HepG2 (cell line): ENCODE data around the gene RASL10A. TPM values are rescaled to one million over a fixed set of nuclear protein-coding genes. Genes with fewer than 3 reads are reported as not detected.

ENCODE experiments used
- CREB3 ChIP-seq: sonication (generic); formaldehyde crosslinking; IDR thresholded peaks from 2 replicates; pipeline ENCODE4 v1.5.0; 2020; ENCODE audit warnings: missing genetic modification reagents
- KDM5B ChIP-seq: sonication (generic); formaldehyde crosslinking; IDR thresholded peaks from 2 replicates; pipeline ENCODE4 v1.4.0; 2020; ENCODE audit warnings: missing genetic modification reagents, mild to moderate bottlenecking, borderline replicate concordance
- NFAT5 ChIP-seq: sonication (generic); formaldehyde crosslinking; IDR thresholded peaks from 2 replicates; pipeline ENCODE4 v1.4.0; 2020; ENCODE audit warnings: missing genetic modification reagents
- PLSCR1 ChIP-seq: sonication (generic); formaldehyde crosslinking; IDR thresholded peaks from 2 replicates; pipeline ENCODE4 v1.5.0; 2020; ENCODE audit warnings: missing genetic modification reagents, mild to moderate bottlenecking, borderline replicate concordance
- THAP9 ChIP-seq: sonication (generic); formaldehyde crosslinking; IDR thresholded peaks from 2 replicates; pipeline ENCODE4; 2020; ENCODE audit warnings: missing genetic modification reagents, mild to moderate bottlenecking, borderline replicate concordance
- ZBTB44 ChIP-seq: sonication (generic); formaldehyde crosslinking; IDR thresholded peaks from 2 replicates; pipeline ENCODE4 v1.4.0; 2020; ENCODE audit warnings: missing genetic modification reagents
- ZKSCAN8 ChIP-seq: IDR thresholded peaks from 2 replicates; pipeline ENCODE4 v1.6.1; 2016; ENCODE audit warnings: borderline replicate concordance, missing genetic modification reagents, missing compliant biosample characterization
- ZMYM3 ChIP-seq: sonication (generic); formaldehyde crosslinking; IDR thresholded peaks from 2 replicates; pipeline ENCODE4 v1.5.1; 2020; ENCODE audit warnings: mild to moderate bottlenecking, missing genetic modification reagents
- ZNF317 ChIP-seq: sonication (generic); formaldehyde crosslinking; IDR thresholded peaks from 2 replicates; pipeline ENCODE4 v1.5.0; 2020; ENCODE audit warnings: mild to moderate bottlenecking, missing genetic modification reagents
- ZNF687 ChIP-seq: sonication (generic); formaldehyde crosslinking; IDR thresholded peaks from 2 replicates; pipeline ENCODE4 v1.5.1; 2020; ENCODE audit warnings: mild to moderate bottlenecking, missing genetic modification reagents, moderate library complexity
- ZNF772 ChIP-seq: sonication (generic); formaldehyde crosslinking; IDR thresholded peaks from 2 replicates; pipeline ENCODE4 v1.5.0; 2020; ENCODE audit warnings: mild to moderate bottlenecking, missing genetic modification reagents
- polyA plus RNA-seq, 8 experiments: library from polyadenylated mRNA; depleted of rRNA in 3 of 8; stranded (reverse) in 7 of 8; unstranded in 1 of 8; fragments of >200 nt; fragmentation: Illumina TruSeq in 4 of 8; extraction: Trizol in 4 of 8; gene quantifications; 2 replicates each; pipeline versions ENCODE4 v1.2.1 to v1.2.3, GENCODE V29; 2011 to 2016; ENCODE audit warnings: low read depth in 4 of 8, missing spikeins in 1 of 8, mixed read lengths in 1 of 8; ENCODE audit not compliant: insufficient read depth in 1 of 8
- total RNA-seq, 5 experiments: library from RNA; depleted of rRNA; stranded (reverse); fragments of >200 nt; fragmentation: Illumina TruSeq; extraction: Trizol; gene quantifications; 2 replicates each; pipeline ENCODE4 v1.2.3, GENCODE V29; 2016; ENCODE audit warnings: low read depth in 1 of 5

RASL10A gene
- total and polyA plus RNA-seq, 2 of the 13 experiments (the other 11 are each of a cell fraction or from before 2014, with no cell fraction given) = 0.05 to 0.22 TPM

- TF ChIP-seq ZNF687 (peak; percentile 31; the same call in 1 of the 2 replicates), NFAT5 (CRISPR knock-in tag) (no peak), ZNF317 (CRISPR knock-in tag) (no peak), CREB3 (no peak), KDM5B (no peak), ZKSCAN8 (no peak), ZBTB44 (CRISPR knock-in tag) (no peak), THAP9 (no peak), PLSCR1 (CRISPR knock-in tag) (no peak), ZNF772 (CRISPR knock-in tag) (no peak), ZMYM3 (no peak)
These were observed 12.6 kb downstream of the RASL10A start (continued) for GRCh38 chr22:29302681-29303465.
